ENCODE results near the gene FGD5.
"Not testable (repeated sequence)": the region's sequence is repeated elsewhere in the genome, so short reads cannot be mapped to it uniquely, and the experiment has no call there.

The FGD5 gene

GRCh38 chr3:14806641-14807263 lies 12.0 kb upstream of the FGD5 start:
- DNase-seq: no peak

GRCh38 chr3:14808025-14808424 lies 10.7 kb upstream of the FGD5 start:
- no peak for DNase-seq

GRCh38 chr3:14808502-14809266 lies 10.1 kb upstream of the FGD5 start:
- no peak for DNase-seq

GRCh38 chr3:14809611-14810010 lies 9.2 kb upstream of the FGD5 start:
- not testable (repeated sequence) for DNase-seq

- no peak for DNase-seq
These were observed 8.5 kb upstream of the FGD5 start for GRCh38 chr3:14810070-14810791.

GRCh38 chr3:14810801-14811661 lies 7.7 kb upstream of the FGD5 start:
- no peak for DNase-seq

GRCh38 chr3:14811684-14812083 lies 7.1 kb upstream of the FGD5 start:
- DNase-seq: no peak

- DNase-seq: no peak
These were observed 6.5 kb upstream of the FGD5 start for GRCh38 chr3:14812196-14812790.

GRCh38 chr3:14814411-14814871 lies 4.3 kb upstream of the FGD5 start:
- DNase-seq: no peak

- DNase-seq: no peak
These were observed 2.4 kb upstream of the FGD5 start for GRCh38 chr3:14816359-14816758.

GRCh38 chr3:14819671-14820070 lies 909 bp downstream of the FGD5 start:
- DNase-seq: no peak

- no peak for DNase-seq
These were observed 1.4 kb downstream of the FGD5 start for GRCh38 chr3:14820156-14820555.

GRCh38 chr3:14821151-14821550 lies 2.4 kb downstream of the FGD5 start:
- no peak for DNase-seq

GRCh38 chr3:14822134-14822533 lies 3.4 kb downstream of the FGD5 start:
- DNase-seq: no peak

- DNase-seq: no peak
These were observed 4.1 kb downstream of the FGD5 start for GRCh38 chr3:14822670-14823390.

GRCh38 chr3:14823393-14823792 lies 4.6 kb downstream of the FGD5 start:
- DNase-seq: no peak

- DNase-seq: no peak
These were observed 5.3 kb downstream of the FGD5 start for GRCh38 chr3:14823910-14824629.

GRCh38 chr3:14824646-14825045 lies 5.9 kb downstream of the FGD5 start:
- DNase-seq: no peak

GRCh38 chr3:14826069-14826468 lies 7.3 kb downstream of the FGD5 start:
- DNase-seq: no peak

- no peak for DNase-seq
These were observed 9.0 kb downstream of the FGD5 start for GRCh38 chr3:14827776-14828175.

- DNase-seq: no peak
These were observed 11.0 kb downstream of the FGD5 start for GRCh38 chr3:14829811-14830210.

Data from NCI-H446 treated with DMSO at 0.1 percent for 48 hours (cell line).